Activated naive CD8-positive, alpha-beta T cell treated with anti-CD3 and anti-CD28 coated beads, Interleukin-2, amount 10 ng/mL, durations not matched to agents 7 days and 5 days (primary cell): Measurements from ENCODE around the gene OR51A2. TPM values are rescaled to one million over a fixed set of nuclear protein-coding genes. Genes with fewer than 3 reads are reported as not detected.
"Not testable (repeated sequence)": the region's sequence is repeated elsewhere in the genome, so short reads cannot be mapped to it uniquely, and the experiment has no call there.

ENCODE experiments used
- ATAC-seq: fragments of 150-1000 bp; cut with Tn5 transposase; one replicate; pipeline ENCODE4 v1.10.0; 2021; ENCODE audit warnings: low read depth, moderate library complexity
- POLR2A ChIA-PET: fragments of 350-600 bp; sonication (Branson Sonifier 250); formaldehyde crosslinking; loops from one replicate; lab custom pipeline; 2021; ENCODE audit warnings: antibody characterized with exemption; lab: Charles Lee
- DNase-seq: peaks from one replicate; pipeline ENCODE4 v3.0.0; 2021
- H3K27ac Mint-ChIP-seq: one replicate; pipeline ENCODE4 v1.8.0; 2022; ENCODE audit warnings: mild to moderate bottlenecking, mixed read lengths
- H3K27me3 Mint-ChIP-seq: one replicate; pipeline ENCODE4 v1.8.0; 2022; ENCODE audit warnings: mild to moderate bottlenecking, moderate library complexity, mixed read lengths
- H3K36me3 Mint-ChIP-seq: one replicate; pipeline ENCODE4 v1.8.0; 2021; ENCODE audit warnings: mild to moderate bottlenecking, mixed read lengths
- H3K4me1 Mint-ChIP-seq: one replicate; pipeline ENCODE4 v1.8.0; 2021; ENCODE audit warnings: mixed read lengths
- H3K4me3 Mint-ChIP-seq: one replicate; pipeline ENCODE4 v1.8.0; 2022; ENCODE audit warnings: mild to moderate bottlenecking, moderate library complexity, mixed read lengths
- H3K9me3 Mint-ChIP-seq: one replicate; pipeline ENCODE4 v1.8.0; 2021; ENCODE audit warnings: mixed read lengths
- total RNA-seq, 2 experiments: library from RNA; stranded (reverse); gene quantifications; one replicate each; pipeline ENCODE4 v1.2.3, GENCODE V29; 2021

The OR51A2 gene
- not detected for total RNA-seq

- ATAC-seq, H3K9me3 Mint-ChIP-seq, POLR2A ChIA-PET, H3K27ac Mint-ChIP-seq, H3K36me3 Mint-ChIP-seq, H3K27me3 Mint-ChIP-seq, DNase-seq, H3K4me1 Mint-ChIP-seq, H3K4me3 Mint-ChIP-seq: not testable (repeated sequence)
Measured at GRCh38 chr11:4955613-4956012, at the start of gene OR51A2. TSS of gene OR51A2 (minus strand) at chr11:4955713. CDS start at chr11:4955713, 0 bp downstream.

GRCh38 chr11:5004424-5005274 is 49.1 kb upstream of the OR51A2 start:
- H3K27ac Mint-ChIP-seq = no peak overlapping the region
- DNase-seq = no peak
- no peaks in the 10 kb centered on the region for H3K36me3 Mint-ChIP-seq

GRCh38 chr11:4994551-4994950 is 39.0 kb upstream of the OR51A2 start, which contains the start of gene OR51L1:
TSS of gene OR51L1 (plus strand) at chr11:4994851. CDS start at chr11:4998983, 4,132 bp downstream.
- H3K4me1 Mint-ChIP-seq = no peaks in the 10 kb centered on the region
- DNase-seq = no peak
- H3K4me3 Mint-ChIP-seq = no peak within 1 kb of the TSS

More at GRCh38 chr11:5004424-5005274, 49.1 kb upstream of the OR51A2 start:
- POLR2A ChIA-PET = no interaction called here
- no peak overlapping the region for H3K4me3 Mint-ChIP-seq
- no peaks in the 10 kb centered on the region for H3K9me3 Mint-ChIP-seq
- no peaks in the 10 kb centered on the region for H3K4me1 Mint-ChIP-seq
- ATAC-seq = no peak
- peaks cover 2% of the 10 kb centered on the region for H3K27me3 Mint-ChIP-seq

GRCh38 chr11:4991060-4991459 is 35.5 kb upstream of the OR51A2 start:
- ATAC-seq (no peak), DNase-seq (no peak)
- Mint-ChIP-seq H3K4me1 (no peaks in the 10 kb centered on the region), H3K4me3 (no peak overlapping the region), H3K36me3 (no peaks in the 10 kb centered on the region), H3K9me3 (no peaks in the 10 kb centered on the region), H3K27ac (no peak overlapping the region), H3K27me3 (no peaks in the 10 kb centered on the region)
- POLR2A ChIA-PET = no interaction called here

More at GRCh38 chr11:4994551-4994950, 39.0 kb upstream of the OR51A2 start, which contains the start of gene OR51L1:
- no peak for ATAC-seq
- Mint-ChIP-seq H3K9me3 (no peaks in the 10 kb centered on the region), H3K27ac (no peak within 1 kb of the TSS), H3K27me3 (no peaks in the 10 kb centered on the region), H3K36me3 (no peaks in the 10 kb centered on the region)
- POLR2A ChIA-PET = no interaction called here

- H3K4me1 Mint-ChIP-seq = no peaks in the 10 kb centered on the region
- no peaks in the 10 kb centered on the region for H3K36me3 Mint-ChIP-seq
- ATAC-seq (no peak), DNase-seq (no peak)
- H3K4me3 Mint-ChIP-seq = no peak overlapping the region
- no peaks in the 10 kb centered on the region for H3K27me3 Mint-ChIP-seq
- H3K9me3 Mint-ChIP-seq = no peaks in the 10 kb centered on the region
- POLR2A ChIA-PET = no interaction called here
- no peak overlapping the region for H3K27ac Mint-ChIP-seq
Measured at GRCh38 chr11:4983841-4984240, 28.3 kb upstream of the OR51A2 start.

GRCh38 chr11:4982678-4983077 is 27.2 kb upstream of the OR51A2 start:
- H3K27me3 Mint-ChIP-seq = no peaks in the 10 kb centered on the region
- no peaks in the 10 kb centered on the region for H3K9me3 Mint-ChIP-seq
- no peak for ATAC-seq
- POLR2A ChIA-PET = no interaction called here
- no peaks in the 10 kb centered on the region for H3K36me3 Mint-ChIP-seq
- H3K4me3 Mint-ChIP-seq = no peak overlapping the region
- no peaks in the 10 kb centered on the region for H3K4me1 Mint-ChIP-seq
- no peak for DNase-seq
- H3K27ac Mint-ChIP-seq = no peak overlapping the region

- no peaks in the 10 kb centered on the region for H3K36me3 Mint-ChIP-seq
- no peak overlapping the region for H3K4me3 Mint-ChIP-seq
- H3K9me3 Mint-ChIP-seq = no peaks in the 10 kb centered on the region
- POLR2A ChIA-PET = no interaction called here
- DNase-seq (no peak), ATAC-seq (no peak)
- H3K4me1 Mint-ChIP-seq = no peaks in the 10 kb centered on the region
- H3K27me3 Mint-ChIP-seq = no peaks in the 10 kb centered on the region
- H3K27ac Mint-ChIP-seq = no peak overlapping the region
Measured at GRCh38 chr11:4979036-4979435, 23.5 kb upstream of the OR51A2 start.

- H3K4me3 Mint-ChIP-seq = no peak overlapping the region
- H3K9me3 Mint-ChIP-seq = no peaks in the 10 kb centered on the region
- no peaks in the 10 kb centered on the region for H3K4me1 Mint-ChIP-seq
- no peak for ATAC-seq
- H3K36me3 Mint-ChIP-seq = no peaks in the 10 kb centered on the region
- POLR2A ChIA-PET = no interaction called here
- no peak for DNase-seq
- H3K27ac Mint-ChIP-seq = no peak overlapping the region
- H3K27me3 Mint-ChIP-seq = no peaks in the 10 kb centered on the region
Measured at GRCh38 chr11:4975436-4975835, 19.9 kb upstream of the OR51A2 start.

- Mint-ChIP-seq H3K4me1 (no peaks in the 10 kb centered on the region), H3K36me3 (no peaks in the 10 kb centered on the region), H3K4me3 (no peak overlapping the region), H3K27ac (no peak overlapping the region), H3K27me3 (no peaks in the 10 kb centered on the region), H3K9me3 (no peaks in the 10 kb centered on the region)
- ATAC-seq (no peak), DNase-seq (no peak)
- POLR2A ChIA-PET = no interaction called here
Measured at GRCh38 chr11:4962816-4963215, 7.3 kb upstream of the OR51A2 start.

- POLR2A ChIA-PET = no interaction called here
- DNase-seq (no peak), ATAC-seq (no peak)
- no peaks in the 10 kb centered on the region for H3K36me3 Mint-ChIP-seq
- no peaks in the 10 kb centered on the region for H3K9me3 Mint-ChIP-seq
- no peaks in the 10 kb centered on the region for H3K4me1 Mint-ChIP-seq
- H3K27ac Mint-ChIP-seq = no peak overlapping the region
- H3K27me3 Mint-ChIP-seq = no peaks in the 10 kb centered on the region
- no peak overlapping the region for H3K4me3 Mint-ChIP-seq
Measured at GRCh38 chr11:4960877-4961276, 5.4 kb upstream of the OR51A2 start.

GRCh38 chr11:4957396-4957795 is 1.9 kb upstream of the OR51A2 start:
- DNase-seq (no peak), ATAC-seq (no peak)
- POLR2A ChIA-PET = no interaction called here
- Mint-ChIP-seq H3K36me3 (no peaks in the 10 kb centered on the region), H3K27ac (no peak overlapping the region), H3K4me1 (no peaks in the 10 kb centered on the region), H3K4me3 (no peak overlapping the region), H3K27me3 (no peaks in the 10 kb centered on the region), H3K9me3 (no peaks in the 10 kb centered on the region)

- Mint-ChIP-seq H3K27me3 (no peaks in the 10 kb centered on the region), H3K4me3 (no peak within 1 kb of the TSS), H3K36me3 (no peaks in the 10 kb centered on the region), H3K9me3 (no peaks in the 10 kb centered on the region), H3K4me1 (no peaks in the 10 kb centered on the region), H3K27ac (no peak within 1 kb of the TSS)
- ATAC-seq (no peak), DNase-seq (no peak)
- POLR2A ChIA-PET = no interaction called here
Measured at GRCh38 chr11:4947505-4947904, 8.0 kb downstream of the OR51A2 start, which contains the start of gene OR51A4. TSS of gene OR51A4 (minus strand) at chr11:4947605. CDS start at chr11:4947100, 505 bp downstream.

GRCh38 chr11:4936745-4937144 is 18.8 kb downstream of the OR51A2 start:
- ATAC-seq = no peak
- H3K4me3 Mint-ChIP-seq = no peak overlapping the region
- H3K27me3 Mint-ChIP-seq = no peaks in the 10 kb centered on the region
- DNase-seq = no peak
- no peaks in the 10 kb centered on the region for H3K36me3 Mint-ChIP-seq
- POLR2A ChIA-PET = no interaction called here
- no peaks in the 10 kb centered on the region for H3K9me3 Mint-ChIP-seq
- no peak overlapping the region for H3K27ac Mint-ChIP-seq
- no peaks in the 10 kb centered on the region for H3K4me1 Mint-ChIP-seq

GRCh38 chr11:4932751-4933150 is 22.8 kb downstream of the OR51A2 start:
- Mint-ChIP-seq H3K9me3 (peaks cover under 1% of the 10 kb centered on the region), H3K4me3 (no peak overlapping the region), H3K4me1 (no peaks in the 10 kb centered on the region), H3K27ac (no peak overlapping the region), H3K27me3 (no peaks in the 10 kb centered on the region), H3K36me3 (no peaks in the 10 kb centered on the region)
- POLR2A ChIA-PET = no interaction called here
- DNase-seq = no peak
- ATAC-seq = no peak
